ENCODE measurements around the gene ACVR1. TPM values are rescaled to one million over a fixed set of nuclear protein-coding genes. Genes with fewer than 3 reads are reported as not detected.
"Not testable (repeated sequence)": the region's sequence is repeated elsewhere in the genome, so short reads cannot be mapped to it uniquely, and the experiment has no call there.

Gene ACVR1
- total RNA-seq, 1 donor from 2014 or later = 36.3 TPM

GRCh38 chr2:157830696-157831570 lies 45.2 kb downstream of the ACVR1 start:
- peaks cover 3% of the 10 kb centered on the region for H3K9me3 Mint-ChIP-seq (ENCODE audit: unreplicated experiment)
- peaks cover 15% of the 10 kb centered on the region for H3K4me1 Mint-ChIP-seq (ENCODE audit: low read depth, unreplicated experiment)
- no peak overlapping the region for H3K4me3 Mint-ChIP-seq (ENCODE audit: unreplicated experiment)

DNA sequence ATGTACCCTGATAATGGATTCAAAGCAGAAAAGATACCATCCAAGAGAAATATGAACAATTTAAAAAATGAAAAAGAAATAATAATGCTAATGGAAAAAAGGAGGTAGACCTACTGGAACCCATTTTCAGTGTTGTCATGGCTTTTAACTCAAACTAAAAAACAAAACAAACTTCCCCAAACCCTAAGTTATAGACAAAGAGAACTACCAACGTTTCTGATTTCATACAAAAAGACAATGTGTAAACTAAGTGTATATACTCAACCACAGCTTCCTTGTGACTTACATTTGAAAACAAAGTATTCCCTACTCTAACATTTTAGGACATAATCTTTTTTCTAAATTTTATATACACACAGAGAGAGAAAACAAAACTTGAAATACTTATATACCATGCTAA lies 45.9 kb downstream of the ACVR1 start:
- no peak overlapping the region for H3K27ac Mint-ChIP-seq (ENCODE audit: unreplicated experiment)
- H3K4me1 Mint-ChIP-seq (ENCODE audit: low read depth, unreplicated experiment) = peaks cover 13% of the 10 kb centered on the region
- H3K4me3 Mint-ChIP-seq (ENCODE audit: unreplicated experiment) = no peak overlapping the region
- TF ChIP-seq, protein P1, sequence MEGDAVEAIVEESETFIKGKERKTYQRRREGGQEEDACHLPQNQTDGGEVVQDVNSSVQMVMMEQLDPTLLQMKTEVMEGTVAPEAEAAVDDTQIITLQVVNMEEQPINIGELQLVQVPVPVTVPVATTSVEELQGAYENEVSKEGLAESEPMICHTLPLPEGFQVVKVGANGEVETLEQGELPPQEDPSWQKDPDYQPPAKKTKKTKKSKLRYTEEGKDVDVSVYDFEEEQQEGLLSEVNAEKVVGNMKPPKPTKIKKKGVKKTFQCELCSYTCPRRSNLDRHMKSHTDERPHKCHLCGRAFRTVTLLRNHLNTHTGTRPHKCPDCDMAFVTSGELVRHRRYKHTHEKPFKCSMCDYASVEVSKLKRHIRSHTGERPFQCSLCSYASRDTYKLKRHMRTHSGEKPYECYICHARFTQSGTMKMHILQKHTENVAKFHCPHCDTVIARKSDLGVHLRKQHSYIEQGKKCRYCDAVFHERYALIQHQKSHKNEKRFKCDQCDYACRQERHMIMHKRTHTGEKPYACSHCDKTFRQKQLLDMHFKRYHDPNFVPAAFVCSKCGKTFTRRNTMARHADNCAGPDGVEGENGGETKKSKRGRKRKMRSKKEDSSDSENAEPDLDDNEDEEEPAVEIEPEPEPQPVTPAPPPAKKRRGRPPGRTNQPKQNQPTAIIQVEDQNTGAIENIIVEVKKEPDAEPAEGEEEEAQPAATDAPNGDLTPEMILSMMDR (IDR thresholded peaks at IDR 0.05; ENCODE audit: partially characterized antibody, unreplicated experiment) = no peak
- no peaks in the 10 kb centered on the region for H3K36me3 Mint-ChIP-seq (ENCODE audit: unreplicated experiment)
- peaks cover 2% of the 10 kb centered on the region for H3K9me3 Mint-ChIP-seq (ENCODE audit: unreplicated experiment)
- peaks cover 4% of the 10 kb centered on the region for H3K27me3 Mint-ChIP-seq (ENCODE audit: unreplicated experiment)
- no peak for DNase-seq

More at GRCh38 chr2:157830696-157831570, 45.2 kb downstream of the ACVR1 start:
- DNase-seq = no peak
- peaks cover 4% of the 10 kb centered on the region for H3K27me3 Mint-ChIP-seq (ENCODE audit: unreplicated experiment)
- H3K27ac Mint-ChIP-seq (ENCODE audit: unreplicated experiment) = no peak overlapping the region
- TF ChIP-seq, protein P1 (IDR thresholded peaks at IDR 0.05; ENCODE audit: partially characterized antibody, unreplicated experiment) = no peak
- no peaks in the 10 kb centered on the region for H3K36me3 Mint-ChIP-seq (ENCODE audit: unreplicated experiment)

- TF ChIP-seq, protein P1 (IDR thresholded peaks at IDR 0.05; ENCODE audit: partially characterized antibody, unreplicated experiment) = no peak
- Mint-ChIP-seq H3K4me3 (ENCODE audit: unreplicated experiment) (no peak overlapping the region), H3K4me1 (ENCODE audit: low read depth, unreplicated experiment) (peaks cover 8% of the 10 kb centered on the region), H3K27ac (ENCODE audit: unreplicated experiment) (no peak overlapping the region), H3K36me3 (ENCODE audit: unreplicated experiment) (no peaks in the 10 kb centered on the region), H3K9me3 (ENCODE audit: unreplicated experiment) (peaks cover 2% of the 10 kb centered on the region), H3K27me3 (ENCODE audit: unreplicated experiment) (peaks cover 4% of the 10 kb centered on the region)
- no peak for DNase-seq
These were observed 48.8 kb downstream of the ACVR1 start for GRCh38 chr2:157827377-157827776.

DNA sequence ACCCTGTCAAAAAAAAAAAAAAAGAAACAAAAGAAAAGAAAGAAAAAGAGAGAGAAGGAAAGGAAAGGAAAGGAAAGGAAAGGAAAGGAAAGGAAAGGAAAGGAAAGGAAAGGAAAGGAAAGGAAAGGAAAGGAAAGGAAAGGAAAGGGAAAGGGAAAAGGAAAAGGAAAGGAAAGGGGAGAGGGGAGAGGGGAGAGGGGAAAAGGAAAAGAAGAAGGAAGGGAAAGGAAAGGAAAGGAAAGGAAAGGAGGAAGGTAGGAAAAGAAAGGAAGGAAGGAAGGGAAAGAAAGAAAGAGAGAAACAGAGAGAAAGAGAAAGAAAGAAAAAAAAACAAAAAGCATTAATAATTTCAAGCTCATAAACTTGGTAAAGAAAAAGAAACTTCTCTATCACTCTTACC lies 49.5 kb downstream of the ACVR1 start:
- H3K4me1 Mint-ChIP-seq (ENCODE audit: low read depth, unreplicated experiment); H3K36me3 Mint-ChIP-seq (ENCODE audit: unreplicated experiment); H3K9me3 Mint-ChIP-seq (ENCODE audit: unreplicated experiment); H3K27ac Mint-ChIP-seq (ENCODE audit: unreplicated experiment); DNase-seq; H3K4me3 Mint-ChIP-seq (ENCODE audit: unreplicated experiment); H3K27me3 Mint-ChIP-seq (ENCODE audit: unreplicated experiment): not testable (repeated sequence)

DNA sequence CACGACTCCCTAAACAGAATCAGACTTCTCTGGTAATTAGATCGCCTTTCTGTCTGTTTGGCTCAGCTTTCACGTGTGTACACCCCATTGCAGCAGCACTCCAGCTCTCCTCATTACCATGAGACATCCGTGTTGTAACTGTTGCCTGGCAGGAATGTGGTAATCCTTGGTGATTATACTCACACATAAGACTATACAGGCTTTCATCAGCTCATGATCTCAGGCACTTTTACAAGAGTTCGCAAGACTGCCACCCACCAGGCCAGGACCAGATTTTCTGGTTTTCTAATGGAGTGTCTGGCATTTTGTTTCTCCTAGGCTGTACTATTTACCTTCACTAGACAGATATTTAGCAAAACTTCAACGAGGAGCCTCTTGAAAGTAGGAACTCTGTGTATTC lies 50.2 kb downstream of the ACVR1 start:
- Mint-ChIP-seq H3K4me1 (ENCODE audit: low read depth, unreplicated experiment) (peaks cover 5% of the 10 kb centered on the region), H3K4me3 (ENCODE audit: unreplicated experiment) (no peak overlapping the region), H3K9me3 (ENCODE audit: unreplicated experiment) (peaks cover 2% of the 10 kb centered on the region), H3K27me3 (ENCODE audit: unreplicated experiment) (peaks cover 4% of the 10 kb centered on the region), H3K27ac (ENCODE audit: unreplicated experiment) (no peak overlapping the region), H3K36me3 (ENCODE audit: unreplicated experiment) (no peaks in the 10 kb centered on the region)
- DNase-seq = no peak
- TF ChIP-seq, protein P1 (IDR thresholded peaks at IDR 0.05; ENCODE audit: partially characterized antibody, unreplicated experiment) = no peak

Measured in glutamatergic neuron (in vitro differentiated cells).